Heart left ventricle (tissue), 13 donors: ENCODE measurements around the gene DOK5.

Source experiments
- CTCF ChIP-seq, 12 donors: fragments of 200-600 bp; sonication (generic) in 4 of 12; IDR thresholded peaks; one replicate each; pipeline versions ENCODE4 v1.5.0 to v1.8.0; 2018 to 2022; ENCODE audit warnings: antibody characterized with exemption in 12 of 12, mild to moderate bottlenecking in 5 of 12
- POLR2A ChIP-seq, 2 donors: fragments of 450-650 bp; IDR thresholded peaks; one replicate each; pipeline ENCODE4 v1.6.1; 2017; ENCODE audit warnings: antibody characterized with exemption in 2 of 2, mild to moderate bottlenecking in 2 of 2, moderate library complexity in 2 of 2
- donor health status: ischemic (EF 13 %, LVEDD 7.1; RV severe dilation, severe dysfunction).
- donor health status: DM: no; HTN: yes; CAD: no.
- donor health status: DM: no; HTN: no; CAD: no.
- donor health status: ischemic (EF 25% LVEDD 6.9; RV normal size, moderate dysfunction).
- donor health status: ischemic (EF 25% LVEDD 5.7; RV mildly dilated, moderate dysfunction).
- donor health status: ischemic (EF 35%, LVEDD 5.7; RV mildly dilated, moderate dysfunction).
- donor health status: nonischemic (EF 11% LVEDD 7.7; RV severe dilation, severe dysfunction).
- donor health status: DM: yes; HTN: yes; CAD: no.
- donor health status: PGD.
- donor health status: ischemic (EF 29% LVEDD 5.4; RV normal size, mild dysfunction).
- donor health status: nonischemic (EF 23%, LVEDD 6.1; RV moderate dilation, normal function).

- TF ChIP-seq CTCF (IDR thresholded peaks at IDR 0.05) (no peak), POLR2A (IDR thresholded peaks at IDR 0.05) (no peak)
Measured at GRCh38 chr20:54645445-54646155, 170.2 kb downstream of the DOK5 start.
